GM23338 (cell line): Measurements from ENCODE around the gene PPDPF. TPM values are rescaled to one million over a fixed set of nuclear protein-coding genes. Genes with fewer than 3 reads are reported as not detected.

Experiments used
- ATAC-seq: fragments of 200-7000 bp; cut with Tn5 transposase; 3 replicates; pipeline ENCODE4 v1.9.1; 2020
- DNase-seq: peaks from one replicate; pipeline ENCODE4 v3.0.0-alpha.2; 2015; ENCODE audit warnings: low spot score
- H2AFZ ChIP-seq: fragments of 200-600 bp; sonication (generic); 2 replicates; pipeline ENCODE4 v1.8.0; 2016; ENCODE audit warnings: antibody characterized with exemption, mild to moderate bottlenecking, moderate library complexity
- H3F3A ChIP-seq: fragments of 200-600 bp; sonication (generic); replicated peaks from 2 replicates; pipeline ENCODE4 v1.8.0; 2017; ENCODE audit warnings: antibody characterized with exemption, mixed run types, low read depth
- H3K27ac ChIP-seq: fragments of 200-600 bp; sonication (generic); 2 replicates; pipeline ENCODE4 v1.6.1; 2016; ENCODE audit warnings: low read depth
- H3K27me3 ChIP-seq: fragments of 200-600 bp; sonication (generic); 2 replicates; pipeline ENCODE4 v1.8.0; 2016; ENCODE audit warnings: mild to moderate bottlenecking, mixed run types, moderate library complexity; ENCODE audit not compliant: insufficient read depth
- H3K36me3 ChIP-seq: fragments of 200-600 bp; sonication (generic); 2 replicates; pipeline ENCODE4 v1.8.0; 2016; ENCODE audit warnings: mild to moderate bottlenecking; ENCODE audit not compliant: insufficient read depth
- H3K4me1 ChIP-seq: fragments of 200-600 bp; sonication (generic); 2 replicates; pipeline ENCODE4 v1.8.0; 2016; ENCODE audit warnings: mild to moderate bottlenecking, moderate library complexity; ENCODE audit not compliant: insufficient read depth
- H3K4me2 ChIP-seq: fragments of 200-600 bp; sonication (generic); 2 replicates; pipeline ENCODE4 v1.7.1; 2017; ENCODE audit warnings: mixed run types
- H3K4me3 ChIP-seq: fragments of 200-600 bp; sonication (generic); 2 replicates; pipeline ENCODE4 v1.6.1; 2016; ENCODE audit warnings: mixed run types
- H3K79me2 ChIP-seq: fragments of 200-600 bp; sonication (generic); replicated peaks from 2 replicates; pipeline ENCODE4 v1.8.0; 2017; ENCODE audit warnings: mild to moderate bottlenecking; ENCODE audit not compliant: insufficient read depth
- H3K9me2 ChIP-seq: fragments of 200-600 bp; sonication (generic); 2 replicates; pipeline ENCODE4 v1.8.0; 2017; ENCODE audit not compliant: insufficient read depth
- H4K20me1 ChIP-seq: fragments of 200-600 bp; sonication (generic); replicated peaks from 2 replicates; pipeline ENCODE4 v1.8.0; 2017; ENCODE audit warnings: mild to moderate bottlenecking; ENCODE audit not compliant: insufficient read depth
- H3K27ac Mint-ChIP-seq: 2 replicates; pipeline ENCODE4 v1.8.0; 2020; ENCODE audit warnings: inconsistent platforms, mild to moderate bottlenecking, moderate library complexity, mixed read lengths
- H3K27me3 Mint-ChIP-seq: 3 replicates; pipeline ENCODE4 v1.8.0; 2022; ENCODE audit warnings: low read depth, mild to moderate bottlenecking, moderate library complexity, mixed read lengths, inconsistent platforms; ENCODE audit not compliant: insufficient read depth, poor library complexity
- H3K36me3 Mint-ChIP-seq: 3 replicates; pipeline ENCODE4 v1.8.0; 2021; ENCODE audit warnings: low read depth, mild to moderate bottlenecking, inconsistent platforms, moderate library complexity, mixed read lengths
- H3K4me1 Mint-ChIP-seq: 3 replicates; pipeline ENCODE4 v1.8.0; 2020; ENCODE audit warnings: mild to moderate bottlenecking, inconsistent platforms, mixed read lengths
- H3K4me3 Mint-ChIP-seq: 3 replicates; pipeline ENCODE4 v1.8.0; 2021; ENCODE audit warnings: moderate library complexity, mild to moderate bottlenecking, inconsistent platforms, mixed read lengths
- H3K9me3 Mint-ChIP-seq: 3 replicates; pipeline ENCODE4 v1.8.0; 2020; ENCODE audit warnings: moderate library complexity, mild to moderate bottlenecking, inconsistent platforms, mixed read lengths
- CTCF ChIP-seq, 2 experiments: fragments of 200-600 bp in 1 of 2; sonication (generic) in 1 of 2; conservative IDR thresholded peaks; 2 replicates each; pipeline versions ENCODE4 v1.5.1 to v1.6.1; 2016 to 2017; ENCODE audit warnings: antibody characterized with exemption in 2 of 2, low read depth in 2 of 2, mild to moderate bottlenecking in 2 of 2, moderate library complexity in 1 of 2
- EZH2 ChIP-seq: fragments of 200-600 bp; sonication (generic); IDR thresholded peaks from one replicate; pipeline ENCODE4 v1.8.0; 2017; ENCODE audit warnings: antibody characterized with exemption, mild to moderate bottlenecking, low read depth; ENCODE audit not compliant: unreplicated experiment
- EZH2phosphoT487 ChIP-seq: fragments of 200-600 bp; sonication (generic); IDR thresholded peaks from one replicate; pipeline ENCODE4 v1.8.1; 2018; ENCODE audit warnings: antibody characterized with exemption; ENCODE audit not compliant: unreplicated experiment
- JUNB ChIP-seq: IDR thresholded peaks from one replicate; pipeline ENCODE4 v1.6.1; 2016; ENCODE audit warnings: antibody characterized with exemption; ENCODE audit not compliant: unreplicated experiment
- STAT1 ChIP-seq: IDR thresholded peaks from one replicate; pipeline ENCODE4 v1.6.1; 2016; ENCODE audit warnings: antibody characterized with exemption; ENCODE audit not compliant: unreplicated experiment
- ZNF331 ChIP-seq: fragments of 250-450 bp; sonication (Bioruptor Pico); IDR thresholded peaks from 2 replicates; pipeline ENCODE4 v1.5.0; 2020; ENCODE audit warnings: low read depth, mild to moderate bottlenecking, moderate library complexity
- ZNF462 ChIP-seq: fragments of 250-450 bp; sonication (Bioruptor Pico); IDR thresholded peaks from 2 replicates; pipeline ENCODE4 v1.5.0; 2020; ENCODE audit warnings: mild to moderate bottlenecking, moderate library complexity
- polyA plus RNA-seq: library from polyadenylated mRNA; unstranded; fragments of >200 nt; fragmentation: Nextera tagmentation; extraction: Ambion mirVana; gene quantifications from 2 replicates; pipeline ENCODE4 v1.2.1, GENCODE V29; 2016
- total RNA-seq: library from RNA; depleted of rRNA; stranded (reverse); fragments of >200 nt; shearing (Covaris generic); gene quantifications from 2 replicates; pipeline ENCODE4 v1.2.3, GENCODE V29; 2014
- TF ChIP-seq, protein P1 (sequence below): IDR thresholded peaks from one replicate; pipeline ENCODE4 v1.6.1; 2018; ENCODE audit warnings: antibody characterized with exemption; ENCODE audit not compliant: unreplicated experiment

PPDPF gene
- total and polyA plus RNA-seq, 2 experiments from 2014 or later = 83.9 to 141 TPM

DNA sequence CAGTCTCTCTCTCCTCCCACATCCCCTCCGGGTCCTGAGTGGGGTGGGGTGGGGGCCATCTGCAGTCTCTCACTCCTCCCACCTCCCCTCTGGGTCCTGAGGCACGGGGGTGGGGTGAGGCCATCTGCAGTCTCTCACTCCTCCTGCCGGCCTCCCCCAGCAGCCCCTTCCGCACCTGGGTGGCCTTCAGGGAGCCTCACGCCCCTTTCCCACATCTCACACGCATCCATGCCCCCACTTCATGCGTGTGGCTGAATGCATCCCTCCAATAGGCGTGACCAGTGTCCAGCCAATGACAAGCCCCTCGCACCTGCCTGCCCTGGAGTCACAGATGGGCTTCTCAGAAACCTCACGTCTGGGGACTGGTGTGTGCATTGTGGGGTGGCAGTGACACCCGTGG lies 28.0 kb downstream of the PPDPF start:
- Histone ChIP-seq H4K20me1 (no peaks in the 10 kb centered on the region), H3K36me3 (no peaks in the 10 kb centered on the region), H3K27ac (no peak overlapping the region), H3K27me3 (no peaks in the 10 kb centered on the region), H3K9me2 (no peaks in the 10 kb centered on the region), H3F3A (peaks cover 7% of the 10 kb centered on the region; the same call in 1 of the 2 replicates), H3K79me2 (no peaks in the 10 kb centered on the region), H3K4me1 (peaks cover 12% of the 10 kb centered on the region; the same call in 1 of the 2 replicates), H3K4me3 (no peak overlapping the region), H2AFZ (no peak overlapping the region), H3K4me2 (0 out of 2 replicates have a peak overlapping the region, but pooled peaks have one; percentile 32)
- Mint-ChIP-seq H3K27ac (no peak overlapping the region), H3K4me3 (no peak overlapping the region), H3K9me3 (no peaks in the 10 kb centered on the region; the same call in 2 of the 3 replicates), H3K4me1 (peaks cover 25% of the 10 kb centered on the region), H3K27me3 (peaks cover 14% of the 10 kb centered on the region), H3K36me3 (peaks cover 4% of the 10 kb centered on the region; the same call in 1 of the 3 replicates)
- DNase-seq = no peak
- TF ChIP-seq EZH2 (no peak), EZH2phosphoT487 (no peak), JUNB (no peak), STAT1 (no peak), ZNF462 (no peak), ZNF331 (CRISPR knock-in tag) (no peak), CTCF (conservative IDR thresholded peaks at IDR 0.05; ENCODE audit: low read depth in 2 of 2) (no peak)
- TF ChIP-seq, protein P1, sequence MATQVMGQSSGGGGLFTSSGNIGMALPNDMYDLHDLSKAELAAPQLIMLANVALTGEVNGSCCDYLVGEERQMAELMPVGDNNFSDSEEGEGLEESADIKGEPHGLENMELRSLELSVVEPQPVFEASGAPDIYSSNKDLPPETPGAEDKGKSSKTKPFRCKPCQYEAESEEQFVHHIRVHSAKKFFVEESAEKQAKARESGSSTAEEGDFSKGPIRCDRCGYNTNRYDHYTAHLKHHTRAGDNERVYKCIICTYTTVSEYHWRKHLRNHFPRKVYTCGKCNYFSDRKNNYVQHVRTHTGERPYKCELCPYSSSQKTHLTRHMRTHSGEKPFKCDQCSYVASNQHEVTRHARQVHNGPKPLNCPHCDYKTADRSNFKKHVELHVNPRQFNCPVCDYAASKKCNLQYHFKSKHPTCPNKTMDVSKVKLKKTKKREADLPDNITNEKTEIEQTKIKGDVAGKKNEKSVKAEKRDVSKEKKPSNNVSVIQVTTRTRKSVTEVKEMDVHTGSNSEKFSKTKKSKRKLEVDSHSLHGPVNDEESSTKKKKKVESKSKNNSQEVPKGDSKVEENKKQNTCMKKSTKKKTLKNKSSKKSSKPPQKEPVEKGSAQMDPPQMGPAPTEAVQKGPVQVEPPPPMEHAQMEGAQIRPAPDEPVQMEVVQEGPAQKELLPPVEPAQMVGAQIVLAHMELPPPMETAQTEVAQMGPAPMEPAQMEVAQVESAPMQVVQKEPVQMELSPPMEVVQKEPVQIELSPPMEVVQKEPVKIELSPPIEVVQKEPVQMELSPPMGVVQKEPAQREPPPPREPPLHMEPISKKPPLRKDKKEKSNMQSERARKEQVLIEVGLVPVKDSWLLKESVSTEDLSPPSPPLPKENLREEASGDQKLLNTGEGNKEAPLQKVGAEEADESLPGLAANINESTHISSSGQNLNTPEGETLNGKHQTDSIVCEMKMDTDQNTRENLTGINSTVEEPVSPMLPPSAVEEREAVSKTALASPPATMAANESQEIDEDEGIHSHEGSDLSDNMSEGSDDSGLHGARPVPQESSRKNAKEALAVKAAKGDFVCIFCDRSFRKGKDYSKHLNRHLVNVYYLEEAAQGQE = no peak
- ATAC-seq = no peak
